Measurements from ENCODE around the gene KEL.

Gene KEL

DNA sequence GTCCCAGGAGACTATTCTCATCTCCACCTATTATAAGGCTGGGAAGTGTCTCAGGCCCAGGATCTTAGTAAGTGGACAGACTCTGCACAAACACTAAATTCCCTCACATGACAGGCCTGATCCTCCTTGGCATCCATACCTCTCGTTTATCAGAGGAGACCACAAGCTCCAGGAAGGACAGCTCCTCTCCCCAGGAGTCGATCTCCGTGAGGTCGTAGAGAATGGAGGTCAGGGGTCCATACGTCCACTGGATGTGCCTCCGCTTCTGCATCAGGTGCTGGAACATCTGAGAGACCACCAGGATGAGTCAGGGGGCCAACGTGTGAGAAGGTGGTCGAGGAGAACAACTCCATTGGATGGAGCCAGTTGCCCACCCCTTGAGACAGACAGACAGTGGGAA lies 34.2 kb downstream of the KEL start:
- no peak for DNase-seq (ENCODE audit: low read depth, low spot score)

DNA sequence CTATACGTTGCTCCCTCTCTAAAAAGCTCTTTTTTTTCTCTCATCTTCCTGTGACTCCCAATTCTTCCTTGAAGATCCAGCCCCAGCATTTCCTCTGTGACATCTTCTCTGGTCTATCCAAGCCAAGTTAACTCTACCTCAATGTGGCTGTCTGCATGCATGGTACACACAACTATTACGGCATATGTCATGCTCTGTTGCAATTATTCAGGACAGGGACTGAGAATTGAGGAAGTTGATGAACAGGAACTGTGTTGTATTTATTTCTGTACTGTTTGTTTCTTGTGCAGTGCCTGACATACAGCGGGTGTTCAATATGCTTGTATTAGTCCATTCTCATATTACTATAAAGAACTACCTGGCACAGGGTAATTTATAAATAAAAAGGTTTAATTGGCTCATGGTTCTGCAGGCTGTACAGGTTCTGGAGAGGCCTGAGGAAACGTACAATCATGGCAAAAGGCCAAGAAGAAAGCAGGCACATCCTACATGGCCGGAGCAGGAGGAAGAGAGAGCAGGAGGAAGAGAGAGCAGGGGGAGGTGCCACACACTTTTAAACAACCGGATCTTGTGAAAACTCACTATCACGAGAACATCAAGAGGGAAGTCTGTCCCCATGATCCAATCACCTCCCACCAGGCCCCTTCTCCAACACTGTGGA lies 34.9 kb downstream of the KEL start:
- no peak for DNase-seq (ENCODE audit: low read depth, low spot score)

DNA sequence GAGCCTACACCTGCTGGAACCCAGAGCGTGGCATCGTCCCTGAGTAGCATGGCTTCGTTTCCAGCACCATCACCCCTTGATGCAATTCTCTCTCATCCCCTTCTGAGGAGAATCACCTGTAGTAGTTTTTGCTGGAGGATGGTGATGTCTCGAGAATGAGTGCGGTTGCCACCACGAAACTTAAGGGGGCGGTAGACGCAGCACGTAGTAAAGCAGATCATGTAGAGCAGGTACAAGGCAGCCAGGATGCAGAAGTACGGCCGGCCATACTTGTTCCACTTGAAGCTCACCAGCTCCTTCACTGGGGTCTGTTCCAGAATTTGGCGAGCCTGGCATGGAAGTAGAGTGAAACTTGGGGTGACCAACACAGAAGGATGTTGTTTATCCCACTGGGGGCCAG lies 36.8 kb downstream of the KEL start:
- DNase-seq (ENCODE audit: low read depth, low spot score) = no peak

DNA sequence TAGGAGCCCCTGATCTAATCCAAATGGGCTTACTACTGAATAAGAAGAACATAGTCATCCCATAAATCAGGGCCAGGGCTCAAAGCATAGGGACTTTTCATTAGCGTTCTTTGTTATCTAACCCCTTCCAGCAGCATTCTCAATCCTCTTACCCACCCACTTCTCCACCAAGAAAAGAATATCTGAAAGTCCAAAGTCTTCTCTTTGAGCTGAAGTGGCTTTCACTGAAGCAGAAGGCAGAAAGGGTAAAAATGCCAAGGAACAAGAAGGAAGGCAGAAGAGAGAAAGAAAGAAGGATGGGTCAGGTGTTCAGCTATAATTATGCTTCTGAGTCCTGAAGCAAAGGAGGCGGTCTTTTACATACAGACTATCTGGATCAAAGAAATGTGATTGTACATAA lies 38.8 kb downstream of the KEL start:
- no peak for DNase-seq (ENCODE audit: low read depth, low spot score)

DNA sequence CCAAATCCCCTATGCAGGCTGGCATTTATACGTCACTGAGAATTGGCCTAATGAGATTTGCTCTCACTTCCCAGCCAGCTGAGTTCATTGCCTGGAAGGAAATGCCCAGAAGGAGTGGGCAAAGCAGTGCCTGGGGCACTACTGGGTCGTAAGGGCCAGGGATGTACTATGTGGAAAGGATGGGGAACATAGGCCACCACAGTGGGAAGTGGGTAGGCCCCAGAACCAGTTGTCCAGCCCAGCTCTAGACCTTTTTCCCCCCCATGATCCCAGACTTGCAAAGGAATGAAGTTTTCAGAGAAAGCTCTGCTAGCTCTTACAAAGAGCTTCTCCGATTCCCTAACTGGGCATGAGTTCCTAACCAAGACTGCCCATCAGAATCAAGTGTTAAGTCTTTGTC lies 42.5 kb downstream of the KEL start:
- no peak for DNase-seq (ENCODE audit: low read depth, low spot score)

DNA sequence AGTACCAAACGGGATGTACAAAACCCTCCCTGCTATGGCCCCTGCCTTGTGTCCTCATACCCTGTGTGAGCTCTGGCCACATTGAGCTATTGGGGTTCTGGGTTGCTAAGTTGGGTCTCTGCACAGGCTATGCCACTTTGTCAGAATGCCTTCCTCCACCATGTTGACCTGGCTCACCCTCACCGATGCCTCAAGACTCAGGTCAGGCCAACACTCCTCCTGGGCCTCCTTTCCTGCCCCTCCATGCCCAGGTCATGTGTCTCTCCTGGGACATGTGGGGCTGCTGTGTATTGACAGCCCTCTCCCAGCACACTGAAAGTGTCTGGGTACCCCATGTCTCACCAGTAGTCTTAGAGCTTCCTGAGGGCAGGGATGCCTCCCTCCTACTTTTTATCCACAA lies 43.3 kb downstream of the KEL start:
- no peak for DNase-seq (ENCODE audit: low read depth, low spot score)

DNA sequence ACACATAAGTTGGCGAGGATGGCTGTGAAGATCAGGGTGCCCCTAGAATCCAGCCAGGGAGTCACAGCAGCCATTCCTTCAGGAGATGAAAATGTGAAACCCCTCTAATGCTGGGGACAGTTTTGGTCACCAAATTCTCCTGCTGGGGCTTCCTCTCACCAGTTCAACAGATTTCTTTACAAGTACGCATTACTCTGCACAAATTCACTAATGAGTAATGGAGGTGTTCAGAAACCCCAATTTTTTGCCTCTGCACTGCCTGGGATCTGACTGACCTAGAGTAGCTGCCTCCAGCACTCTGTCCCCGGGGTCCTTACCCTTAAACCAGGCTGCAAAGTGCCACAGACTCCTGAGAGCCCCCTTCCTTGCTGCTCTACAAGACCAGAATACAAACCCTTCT lies 44.7 kb downstream of the KEL start:
- no peak for DNase-seq (ENCODE audit: low read depth, low spot score)

DNA sequence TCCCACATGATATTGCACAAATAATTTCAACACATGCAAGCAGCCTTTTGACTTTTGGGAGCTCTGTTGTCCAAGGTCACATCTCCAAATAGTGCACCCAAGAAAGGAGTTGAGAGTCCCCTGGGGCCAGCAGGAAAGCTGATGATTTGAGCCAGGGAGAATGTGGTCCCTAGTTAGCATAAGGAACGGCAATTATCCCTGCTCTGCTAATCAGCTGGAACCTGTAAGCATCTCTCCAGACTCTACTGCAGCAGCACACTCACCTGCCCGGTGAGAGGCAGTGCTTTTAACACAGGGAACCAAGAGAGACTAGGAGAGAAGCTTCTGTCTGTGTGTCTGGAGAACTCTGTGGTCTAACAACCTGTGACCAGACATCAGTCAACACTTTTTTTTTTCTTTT lies 45.7 kb downstream of the KEL start:
- DNase-seq (ENCODE audit: low read depth, low spot score) = no peak

DNA sequence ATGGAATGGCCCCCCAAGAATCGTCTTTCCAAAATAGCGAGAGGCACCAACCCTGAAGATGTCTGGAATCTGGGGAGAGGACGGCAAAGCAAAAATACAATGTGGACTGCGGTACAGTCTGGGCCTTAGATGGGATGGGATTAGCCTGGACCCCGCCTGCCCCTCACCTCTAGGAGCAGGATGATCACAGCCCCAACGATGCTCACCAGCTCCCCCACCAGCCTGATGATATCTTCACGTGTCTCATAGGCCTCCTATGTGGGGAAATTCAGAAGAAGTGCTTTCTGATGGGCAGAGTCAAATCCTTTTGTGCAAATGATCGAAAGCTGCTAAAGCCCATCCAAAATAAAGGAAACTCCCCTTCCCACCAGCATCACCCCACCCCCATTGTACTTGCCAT lies 46.8 kb downstream of the KEL start:
- DNase-seq (ENCODE audit: low read depth, low spot score) = no peak

DNA sequence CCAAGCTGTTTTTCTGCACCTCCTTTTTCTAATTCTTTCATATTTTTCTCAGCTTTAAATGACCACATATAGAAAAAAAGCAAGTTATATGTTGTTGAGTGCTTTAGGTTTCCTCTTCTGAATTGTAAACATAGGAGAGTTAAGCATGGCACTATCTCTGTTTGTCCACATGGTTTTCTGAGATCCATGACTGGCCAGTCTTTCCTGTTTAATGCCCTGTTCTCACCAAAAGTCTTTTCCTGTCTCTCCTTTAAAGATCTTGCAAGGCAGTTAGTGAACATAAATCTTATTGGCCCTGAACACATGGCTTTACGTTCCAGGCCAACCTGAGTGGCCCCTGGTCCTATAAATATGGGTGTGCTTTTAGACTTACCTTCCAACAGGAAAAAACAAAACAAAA lies 48.0 kb downstream of the KEL start:
- no peak for DNase-seq (ENCODE audit: low read depth, low spot score)

DNA sequence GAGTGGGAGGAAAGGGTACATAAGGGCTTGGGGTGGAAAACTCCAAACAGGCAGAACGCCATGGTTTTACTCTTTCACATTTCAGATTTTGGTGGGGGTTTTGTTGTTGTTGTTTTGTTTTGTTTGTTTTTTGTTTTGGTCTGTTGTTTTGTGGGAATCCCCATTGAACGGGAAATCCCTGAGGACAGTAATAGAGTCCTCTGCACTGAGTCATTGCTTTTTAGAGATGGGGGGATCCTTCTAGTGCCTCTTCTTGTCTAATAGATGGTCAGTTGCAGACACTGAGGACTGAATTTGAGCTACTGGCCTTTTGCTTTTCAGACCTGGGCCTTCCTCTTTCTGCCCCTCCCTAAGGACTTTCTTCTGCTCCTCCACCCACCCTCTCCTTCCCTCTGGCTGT lies 48.6 kb downstream of the KEL start:
- no peak for DNase-seq (ENCODE audit: low read depth, low spot score)

DNA sequence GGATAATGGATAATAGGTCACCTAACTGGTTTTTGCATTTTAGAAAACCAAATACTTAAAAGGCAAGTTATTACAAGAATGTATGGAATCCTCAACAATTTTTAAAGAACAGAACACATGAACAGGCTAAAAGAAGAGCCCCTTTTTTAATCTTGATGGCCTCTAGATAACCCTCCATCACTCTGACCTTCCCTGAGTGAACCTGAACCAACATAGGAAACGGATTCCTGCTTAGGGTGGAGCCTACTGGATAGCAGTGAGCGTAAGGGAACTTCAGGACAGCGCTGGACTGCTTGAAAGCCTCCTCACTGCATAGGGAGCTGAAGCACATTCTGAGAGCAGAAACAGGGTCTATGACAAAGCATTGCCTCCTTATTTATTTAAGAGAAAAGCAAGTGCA lies 49.1 kb downstream of the KEL start:
- DNase-seq (ENCODE audit: low read depth, low spot score) = no peak

DNA sequence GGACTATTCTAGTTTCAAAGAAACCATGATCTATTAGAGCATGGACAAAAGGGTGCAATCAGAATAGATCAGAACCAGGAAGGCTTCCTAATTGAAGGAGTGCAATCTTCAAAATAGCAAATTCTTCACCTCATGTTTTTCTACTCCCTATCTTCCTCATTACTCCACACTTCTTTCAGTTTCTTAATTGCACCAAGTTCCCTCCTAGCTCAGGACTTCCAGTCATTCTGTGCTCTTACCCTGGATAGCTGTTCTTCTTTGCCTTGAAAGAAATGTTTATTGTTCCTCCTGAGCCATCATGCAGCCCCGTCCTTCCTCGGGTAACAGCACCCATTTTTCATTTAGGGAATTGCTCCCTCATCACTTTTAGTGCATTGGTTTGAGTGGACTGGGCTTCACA lies 51.7 kb downstream of the KEL start:
- no peak for DNase-seq (ENCODE audit: low read depth, low spot score)

DNA sequence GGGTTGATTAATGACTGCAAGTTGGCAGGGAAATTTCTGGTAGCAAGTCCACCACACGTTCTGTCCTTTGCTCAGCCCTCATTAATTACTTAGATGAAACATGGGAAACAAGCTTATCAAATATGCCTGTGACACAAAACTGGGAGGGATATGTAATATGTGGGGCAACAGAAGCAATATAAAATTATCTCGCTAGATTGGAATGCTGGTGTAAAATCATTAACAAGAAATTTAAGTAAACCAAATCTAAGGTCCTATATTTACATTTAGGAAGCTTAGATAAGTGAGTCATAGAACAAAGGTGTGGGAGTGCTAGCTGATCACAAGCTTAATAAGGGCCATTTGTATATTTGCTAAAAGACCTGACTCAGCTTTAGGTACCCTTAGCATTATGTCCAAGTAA lies 52.1 kb downstream of the KEL start:
- DNase-seq (ENCODE audit: low read depth, low spot score) = no peak

DNA sequence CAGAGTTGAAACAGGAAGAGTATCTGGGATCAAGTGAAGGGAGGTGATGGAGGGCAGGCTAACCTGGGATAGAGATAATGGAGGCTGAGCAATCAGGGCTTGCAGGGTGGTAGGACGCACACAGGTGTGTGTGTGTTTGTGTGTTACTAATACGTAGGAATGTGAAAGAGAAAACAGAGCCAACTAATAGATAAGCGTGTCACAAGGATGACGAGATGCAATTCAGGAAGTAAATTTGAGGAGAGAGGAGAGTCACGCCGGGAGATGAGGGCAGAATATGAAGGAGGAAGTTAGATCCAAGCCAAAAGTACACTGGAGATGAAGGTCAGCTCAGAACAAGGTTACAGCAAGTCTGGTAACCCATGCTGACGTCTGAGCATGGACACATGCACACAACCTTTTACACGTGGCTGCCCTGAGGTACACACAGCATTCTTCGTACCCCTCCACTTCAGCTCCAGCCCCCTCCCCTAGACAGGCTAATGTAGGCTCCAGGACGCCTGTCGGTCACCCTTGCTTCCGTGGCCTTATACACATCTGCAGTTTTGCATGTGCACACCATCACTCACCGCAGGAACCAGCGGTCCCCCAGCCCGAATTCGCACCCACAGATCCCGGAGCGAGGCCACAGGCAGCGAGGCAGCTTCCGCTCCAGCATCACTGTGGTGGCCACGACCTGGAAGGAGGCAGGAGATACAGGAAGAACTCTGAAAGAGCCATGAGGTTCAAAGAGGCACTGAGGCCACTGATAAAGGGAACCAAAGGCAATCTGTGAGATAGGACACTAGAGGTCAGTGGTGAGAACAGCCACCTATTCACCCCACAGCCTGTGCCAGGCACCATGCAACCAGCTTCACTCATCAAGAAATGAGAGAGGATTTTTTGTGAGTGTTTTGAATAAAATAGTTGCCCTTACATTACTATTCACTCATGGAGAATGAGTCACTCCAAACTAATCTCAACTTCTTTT lies 53.0 kb downstream of the KEL start:
- DNase-seq (ENCODE audit: low read depth, low spot score) = no peak

DNA sequence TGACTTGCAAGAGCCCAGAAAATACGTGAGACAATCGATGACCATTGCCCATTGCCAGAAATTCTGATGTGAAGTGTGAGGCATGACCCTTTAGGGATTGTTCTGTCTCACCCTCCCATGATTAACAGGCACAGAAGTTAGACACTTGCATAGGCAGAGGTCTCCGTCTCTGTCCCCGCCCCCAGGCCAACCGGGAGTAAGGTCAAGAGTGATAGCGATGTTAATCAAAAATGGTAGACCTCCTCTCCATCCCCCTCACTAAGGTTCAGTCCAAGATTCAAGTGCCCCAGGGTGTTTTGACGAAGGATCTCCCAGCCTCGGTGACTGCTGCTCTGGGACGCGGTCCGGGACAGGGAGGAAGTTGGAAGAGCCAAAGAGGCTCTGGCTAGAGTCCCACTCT lies 53.9 kb downstream of the KEL start:
- DNase-seq (ENCODE audit: low read depth, low spot score) = no peak

DNA sequence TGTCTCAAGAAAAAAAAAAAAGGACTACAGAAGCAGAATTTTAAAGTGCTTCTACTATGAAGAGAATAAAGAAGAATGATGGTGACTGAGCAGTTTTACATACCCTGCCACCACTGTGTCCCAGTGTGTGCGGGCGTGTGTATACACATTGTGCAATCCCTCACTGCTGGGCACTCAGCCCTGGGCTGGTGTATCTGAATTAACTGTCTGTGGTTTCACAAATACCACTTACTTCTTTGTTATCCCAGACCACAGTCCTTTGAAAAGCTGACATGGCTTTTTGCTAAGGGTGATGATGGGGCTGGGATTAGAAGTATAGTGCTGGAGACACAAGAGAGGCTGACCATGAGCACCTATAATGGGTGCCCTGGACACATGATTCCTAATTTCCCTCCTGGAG lies 55.5 kb downstream of the KEL start:
- DNase-seq (ENCODE audit: low read depth, low spot score) = no peak

DNA sequence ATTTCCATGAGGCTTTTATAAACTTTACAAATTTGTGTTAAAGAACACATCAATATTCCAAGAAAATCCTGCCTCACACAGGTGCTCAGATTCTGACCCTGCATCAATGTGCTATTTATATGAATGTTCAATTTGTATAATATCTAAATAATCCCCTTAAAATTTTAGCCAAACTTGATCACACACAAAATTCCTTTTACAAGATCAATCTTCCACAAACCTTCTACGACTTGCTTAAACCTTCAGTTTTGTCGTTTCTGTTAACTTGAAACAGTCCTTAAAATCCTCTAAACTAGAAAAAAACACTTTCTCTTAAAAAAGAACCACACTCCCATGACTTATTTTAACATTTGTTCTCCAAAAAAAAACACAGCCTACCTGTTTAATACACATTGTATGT lies 56.4 kb downstream of the KEL start:
- no peak for DNase-seq (ENCODE audit: low read depth, low spot score)

DNA sequence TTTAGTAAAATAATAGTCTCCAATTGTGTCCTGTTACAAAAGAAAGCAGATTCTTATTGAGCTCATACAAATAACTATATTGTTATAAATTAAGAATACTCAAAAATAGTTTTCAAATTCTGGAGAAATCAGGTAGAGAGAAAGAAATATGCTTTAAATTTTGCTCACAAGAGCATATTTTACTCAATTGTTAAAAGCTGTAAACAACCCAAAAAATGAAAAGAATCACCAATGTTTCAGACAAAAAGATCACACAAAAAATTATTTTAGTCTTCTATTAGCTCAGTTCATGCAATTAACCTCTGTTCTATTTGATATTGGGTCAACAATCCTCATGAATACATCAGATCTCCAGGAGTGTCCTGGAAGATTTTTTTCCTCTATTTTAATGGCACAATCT lies 58.0 kb downstream of the KEL start:
- DNase-seq (ENCODE audit: low read depth, low spot score) = no peak

DNA sequence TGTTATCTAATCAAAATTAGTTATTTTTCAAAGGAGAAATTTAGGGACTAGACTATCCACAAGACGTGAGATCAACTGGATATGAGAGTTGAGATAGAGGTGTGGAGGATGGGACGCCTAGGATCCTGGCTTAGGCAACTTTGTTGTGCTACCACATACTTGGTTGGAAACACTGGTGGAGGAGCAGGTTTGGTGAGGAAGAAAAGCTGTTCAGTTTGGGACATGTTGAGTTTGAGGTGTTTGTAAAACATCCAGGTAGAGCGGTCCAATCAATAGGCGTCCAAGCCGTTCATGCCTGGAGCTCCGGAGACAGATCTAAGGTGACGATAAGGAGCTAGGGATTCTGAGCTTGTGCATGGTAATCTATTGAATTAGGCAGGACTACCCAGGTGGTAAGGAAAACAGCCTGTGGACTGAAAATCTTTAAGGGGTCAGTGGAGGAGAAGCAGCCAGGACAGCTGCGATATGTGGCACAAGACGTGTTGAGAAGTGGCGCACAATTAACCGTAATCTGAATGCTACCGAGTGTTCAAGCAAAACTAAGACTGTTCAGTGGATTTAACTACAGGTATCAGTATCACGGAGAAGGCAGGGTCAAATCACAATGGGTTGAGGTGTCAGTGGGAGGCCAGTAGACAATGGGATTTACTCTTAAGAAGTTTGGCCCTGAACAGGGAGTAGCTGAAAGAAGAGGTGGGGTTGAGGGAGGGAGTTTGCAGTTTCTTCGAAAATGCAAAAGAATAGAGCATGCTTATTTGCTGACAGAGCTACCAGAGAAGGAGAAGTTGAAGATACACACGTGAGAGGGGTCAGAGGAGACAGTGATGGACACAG lies 60.5 kb downstream of the KEL start:
- DNase-seq (ENCODE audit: low read depth, low spot score) = no peak

DNA sequence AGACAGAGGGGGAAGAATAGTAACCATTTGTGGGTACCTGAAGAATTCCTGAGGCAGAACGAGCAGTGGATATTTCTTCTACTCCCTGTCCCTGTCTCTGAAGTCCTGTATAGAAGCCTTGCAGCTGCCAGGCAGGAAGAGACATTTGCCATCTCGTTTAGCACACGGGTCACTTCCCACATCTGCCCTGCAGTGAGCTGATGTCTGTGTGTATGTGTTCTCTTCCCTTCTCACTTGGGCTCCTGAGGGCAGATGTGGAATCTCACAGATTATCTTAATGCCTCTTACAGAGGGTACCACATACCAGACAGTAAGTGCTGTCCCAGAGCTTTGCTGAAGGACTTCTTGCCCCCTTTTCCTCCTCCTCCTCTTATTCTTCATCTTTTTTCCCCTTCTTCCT lies 62.5 kb downstream of the KEL start:
- no peak for DNase-seq (ENCODE audit: low read depth, low spot score)

DNA sequence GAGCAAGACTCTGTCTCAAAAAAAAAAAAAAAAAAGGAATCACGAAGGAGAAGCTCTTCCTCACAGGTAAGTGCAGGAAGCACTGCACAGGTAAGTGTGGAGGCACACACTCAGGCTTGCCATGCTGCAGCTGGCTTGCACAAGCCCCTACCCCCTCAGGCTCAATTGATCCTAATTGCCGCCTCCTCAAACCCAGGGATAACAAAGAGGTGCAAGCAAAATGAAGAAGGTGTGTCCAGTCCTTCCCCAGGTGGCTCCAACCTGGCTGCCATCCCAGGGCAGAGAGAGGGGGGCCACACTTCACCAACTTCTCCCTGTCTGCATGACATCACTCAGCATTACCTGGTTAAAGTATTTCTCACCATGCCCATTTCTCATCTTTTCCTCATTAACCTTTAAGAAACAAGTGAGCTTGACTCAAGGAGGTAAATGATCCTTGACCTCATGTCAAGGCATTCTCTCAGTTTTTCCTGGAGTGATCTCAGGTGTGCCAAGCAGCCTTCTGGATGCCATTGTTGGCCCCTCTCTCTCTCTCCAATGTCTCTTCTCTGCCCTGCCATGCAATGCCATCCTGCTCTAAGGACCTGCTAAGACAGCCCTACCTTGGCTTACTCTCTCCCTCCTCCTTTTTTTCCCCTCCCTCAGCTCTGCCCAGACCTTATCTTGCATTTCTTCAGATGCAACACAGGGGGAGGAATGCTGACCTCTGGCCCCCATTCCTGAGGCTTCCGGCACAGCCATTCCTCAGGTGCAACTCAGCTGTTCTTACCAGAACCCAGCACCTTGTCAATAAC lies 63.6 kb downstream of the KEL start:
- no peak for DNase-seq (ENCODE audit: low read depth, low spot score)

Measured in activated naive CD8-positive, alpha-beta T cell treated with anti-CD3 and anti-CD28 coated beads, Interleukin-2, amount 50 U/mL, for 16 hours (primary cell).